ENCODE data around the gene OIT3.
A peak's percentile ranks its signal among the peaks of the same experiment; 100 is the strongest.

Gene OIT3

GRCh38 chr10:72893136-72893798, at the start of gene OIT3:
OIT3 (plus strand) TSS chr10:72893739; CDS start chr10:72893799, 60 bp downstream.
- no peak for DNase-seq

- no peak for DNase-seq
Measured at GRCh38 chr10:72846238-72846637, 47.3 kb upstream of the OIT3 start.

- DNase-seq = no peak
Measured at GRCh38 chr10:72847681-72848080, 45.9 kb upstream of the OIT3 start.

GRCh38 chr10:72850861-72851260, 42.7 kb upstream of the OIT3 start:
- no peak for DNase-seq

- DNase-seq = no peak
Measured at GRCh38 chr10:72851509-72851908, 42.0 kb upstream of the OIT3 start.

- no peak for DNase-seq
Measured at GRCh38 chr10:72852508-72852907, 41.0 kb upstream of the OIT3 start.

- no peak for DNase-seq
Measured at GRCh38 chr10:72855129-72855528, 38.4 kb upstream of the OIT3 start.

GRCh38 chr10:72855790-72856189, 37.7 kb upstream of the OIT3 start:
- no peak for DNase-seq

GRCh38 chr10:72858067-72858466, 35.5 kb upstream of the OIT3 start:
- no peak for DNase-seq

GRCh38 chr10:72862957-72863356, 30.6 kb upstream of the OIT3 start:
- no peak for DNase-seq

GRCh38 chr10:72875250-72876055, 18.1 kb upstream of the OIT3 start:
- peak in 1 of 2 experiments; percentile 36 for DNase-seq

- DNase-seq = no peak
Measured at GRCh38 chr10:72879245-72879644, 14.3 kb upstream of the OIT3 start.

GRCh38 chr10:72881291-72881690, 12.2 kb upstream of the OIT3 start:
- DNase-seq = no peak

- no peak for DNase-seq
Measured at GRCh38 chr10:72883861-72884260, 9.7 kb upstream of the OIT3 start.

- DNase-seq = no peak
Measured at GRCh38 chr10:72885953-72886352, 7.6 kb upstream of the OIT3 start.

GRCh38 chr10:72886621-72887020, 6.9 kb upstream of the OIT3 start:
- DNase-seq = no peak

- no peak for DNase-seq
Measured at GRCh38 chr10:72887043-72887442, 6.5 kb upstream of the OIT3 start.

- DNase-seq = no peak
Measured at GRCh38 chr10:72888151-72888638, 5.3 kb upstream of the OIT3 start.

GRCh38 chr10:72889391-72889831, 4.1 kb upstream of the OIT3 start:
- peak; percentile 64 to 90 for DNase-seq

GRCh38 chr10:72890086-72890485, 3.5 kb upstream of the OIT3 start:
- no peak for DNase-seq

- no peak for DNase-seq
Measured at GRCh38 chr10:72895236-72895850, 1.8 kb downstream of the OIT3 start.

GRCh38 chr10:72898616-72899015, 5.1 kb downstream of the OIT3 start:
- DNase-seq = no peak

- DNase-seq = no peak
Measured at GRCh38 chr10:72899545-72899944, 6.0 kb downstream of the OIT3 start.

All from NCI-H2081 (cell line).